ENCODE data around the gene GOLGA6L22.
"Not testable (repeated sequence)": the region's sequence is repeated elsewhere in the genome, so short reads cannot be mapped to it uniquely, and the experiment has no call there.

- TF ChIP-seq CTCF (conservative IDR thresholded peaks at IDR 0.05; ENCODE audit: low read length); EZH2phosphoT487 (IDR thresholded peaks at IDR 0.05; ENCODE audit: borderline replicate concordance, low read depth, low read length): not testable (repeated sequence)
Observed at GRCh38 chr15:22497200-22497599, 38.5 kb downstream of the GOLGA6L22 start.
